PC-3 (cell line): ENCODE measurements around the gene MGLL. TPM values are rescaled to one million over a fixed set of nuclear protein-coding genes. Genes with fewer than 3 reads are reported as not detected.

Experiments
- ATAC-seq: fragments of 200-7000 bp; cut with Tn5 transposase; 2 replicates; pipeline ENCODE4 v1.9.1; 2020; ENCODE audit warnings: mild to moderate bottlenecking, moderate library complexity
- BruUV-seq: library from RNA; stranded (reverse); fragments of 400-500 nt; replicated peaks from 2 replicates; lab custom pipeline; 2021; lab: Mats Ljungman, UMichigan
- CTCF ChIA-PET: fragments of 300-600 bp; sonication (Branson Sonifier 250); formaldehyde crosslinking; loops from one replicate; lab custom pipeline; 2022; ENCODE audit warnings: antibody characterized with exemption; lab: Charles Lee
- POLR2A ChIA-PET: fragments of 300-600 bp; sonication (Branson Sonifier 250); formaldehyde crosslinking; loops from one replicate; lab custom pipeline; 2022; ENCODE audit warnings: antibody characterized with exemption; ENCODE audit not compliant: unreplicated experiment; lab: Charles Lee
- DNase-seq: peaks from one replicate; pipeline ENCODE4 v3.0.0-alpha.2; 2015
- H2AFZ ChIP-seq: fragments of 300-600 bp; sonication (generic); 2 replicates; pipeline ENCODE4 v1.6.0; 2016; ENCODE audit warnings: antibody characterized with exemption, low read length
- H3F3A ChIP-seq: fragments of 300-600 bp; sonication (generic); one replicate; pipeline ENCODE4 v1.6.0; 2017; ENCODE audit warnings: antibody characterized with exemption, low read length, control low read depth, mild to moderate bottlenecking; ENCODE audit not compliant: unreplicated experiment
- H3K27ac ChIP-seq: fragments of 300-600 bp; sonication (generic); 2 replicates; pipeline ENCODE4 v1.5.1; 2016; ENCODE audit warnings: mild to moderate bottlenecking, low read length
- H3K27me3 ChIP-seq: fragments of 300-600 bp; sonication (generic); 2 replicates; pipeline ENCODE4 v1.6.1; 2016; ENCODE audit warnings: low read length, mixed read lengths
- H3K36me3 ChIP-seq: fragments of 300-600 bp; sonication (generic); 2 replicates; pipeline ENCODE4 v1.6.1; 2016; ENCODE audit warnings: low read depth, mixed run types, low read length, mixed read lengths
- H3K4me1 ChIP-seq: fragments of 300-600 bp; sonication (generic); 2 replicates; pipeline ENCODE4 v1.5.1; 2016; ENCODE audit warnings: low read length; ENCODE audit not compliant: insufficient read depth
- H3K4me2 ChIP-seq: fragments of 300-600 bp; sonication (generic); 2 replicates; pipeline ENCODE4 v1.6.0; 2016; ENCODE audit warnings: low read length
- H3K4me3 ChIP-seq: fragments of 300-600 bp; sonication (generic); 2 replicates; pipeline ENCODE4 v1.5.1; 2016; ENCODE audit warnings: mild to moderate bottlenecking, low read length, mixed read lengths
- H3K79me2 ChIP-seq: fragments of 300-600 bp; sonication (generic); 2 replicates; pipeline ENCODE4 v1.6.1; 2017; ENCODE audit warnings: low read length, mixed read lengths
- H3K9ac ChIP-seq: fragments of 300-600 bp; sonication (generic); 2 replicates; pipeline ENCODE4 v1.6.0; 2016; ENCODE audit warnings: mild to moderate bottlenecking, low read length
- H3K9me2 ChIP-seq: fragments of 300-600 bp; sonication (generic); replicated peaks from 2 replicates; pipeline ENCODE4 v1.6.1; 2016; ENCODE audit warnings: mixed run types, low read length, mixed read lengths
- H3K9me3 ChIP-seq: fragments of 300-600 bp; sonication (generic); 2 replicates; pipeline ENCODE4 v1.6.1; 2016; ENCODE audit warnings: low read length, mixed read lengths
- H4K20me1 ChIP-seq: fragments of 300-600 bp; sonication (generic); 2 replicates; pipeline ENCODE4 v1.6.1; 2016; ENCODE audit warnings: low read length, mixed read lengths
- CTCF ChIP-seq: fragments of 300-600 bp; sonication (generic); conservative IDR thresholded peaks from 2 replicates; pipeline ENCODE4 v1.5.1; 2017; ENCODE audit warnings: antibody characterized with exemption, low read depth, mild to moderate bottlenecking, low read length
- EZH2 ChIP-seq: fragments of 300-600 bp; sonication (generic); IDR thresholded peaks from one replicate; pipeline ENCODE4 v1.6.1; 2017; ENCODE audit warnings: antibody characterized with exemption, mild to moderate bottlenecking, low read length; ENCODE audit not compliant: unreplicated experiment
- EZH2phosphoT487 ChIP-seq: fragments of 300-600 bp; sonication (generic); IDR thresholded peaks from 2 replicates; pipeline ENCODE4 v1.6.1; 2018; ENCODE audit warnings: mild to moderate bottlenecking, antibody characterized with exemption, low read length, borderline replicate concordance
- intact Hi-C: fragments of 100-400 bp; cut with micrococcal nuclease; formaldehyde crosslinking; loops from 2 replicates; pipeline ENCODE4 v1.9.0; 2023
- total RNA-seq: library from RNA; depleted of rRNA; stranded (reverse); fragments of >200 nt; gene quantifications from 2 replicates; pipeline ENCODE4 v1.2.3, GENCODE V29; 2014

The MGLL gene
- total RNA-seq, 1 experiment from 2014 or later, result 38.7 TPM

GRCh38 chr3:127827808-127828207 is 5.5 kb upstream of the MGLL start:
- H3K9ac ChIP-seq, result no peak overlapping the region
- no peak overlapping the region for H3K4me2 ChIP-seq
- intact Hi-C loops, result no loop called here
- BruUV-seq, result no TSS peak
- ChIA-PET POLR2A (no interaction called here), CTCF (no interaction called here)
- TF ChIP-seq EZH2, result no peak
- no peak for TF ChIP-seq EZH2phosphoT487
- no peak for TF ChIP-seq CTCF
- H3K9me3 ChIP-seq, result peaks cover 5% of the 10 kb centered on the region; the same call in 1 of the 2 replicates
- no peaks in the 10 kb centered on the region for H4K20me1 ChIP-seq
- H3K27ac ChIP-seq, result no peak overlapping the region
- no peaks in the 10 kb centered on the region for H3K9me2 ChIP-seq
- peaks cover under 1% of the 10 kb centered on the region; the same call in 1 of the 2 replicates for H3K79me2 ChIP-seq
- peaks cover 4% of the 10 kb centered on the region; the same call in 1 of the 2 replicates for H3K4me1 ChIP-seq
- no peaks in the 10 kb centered on the region; the same call in 1 of the 2 replicates for H3K36me3 ChIP-seq
- DNase-seq, result no peak
- no peak overlapping the region for H3K4me3 ChIP-seq
- ATAC-seq, result no peak
- no peaks in the 10 kb centered on the region for H3F3A ChIP-seq
- no peak overlapping the region for H2AFZ ChIP-seq
- no peaks in the 10 kb centered on the region for H3K27me3 ChIP-seq

- Histone ChIP-seq H3K9me2 (no peaks in the 10 kb centered on the region), H3K27ac (no peak overlapping the region), H3K36me3 (no peaks in the 10 kb centered on the region; the same call in 1 of the 2 replicates), H3K4me1 (peaks cover 21% of the 10 kb centered on the region), H3K79me2 (peaks cover 19% of the 10 kb centered on the region), H3K4me3 (no peak overlapping the region), H3K27me3 (no peaks in the 10 kb centered on the region), H2AFZ (no peak overlapping the region), H3K4me2 (no peak overlapping the region), H3K9ac (no peak overlapping the region), H3F3A (no peaks in the 10 kb centered on the region), H4K20me1 (no peaks in the 10 kb centered on the region), H3K9me3 (peaks cover 5% of the 10 kb centered on the region; the same call in 1 of the 2 replicates)
- TF ChIP-seq CTCF (no peak), EZH2 (no peak), EZH2phosphoT487 (no peak)
- intact Hi-C loops, result no loop called here
- DNase-seq, result no peak
- BruUV-seq, result no TSS peak
- ChIA-PET CTCF (no interaction called here), POLR2A (no interaction called here)
- no peak for ATAC-seq
These were observed 3.4 kb upstream of the MGLL start for GRCh38 chr3:127825756-127826155.

- Histone ChIP-seq H3K4me2 (no peak overlapping the region), H3K4me1 (peaks cover 35% of the 10 kb centered on the region), H3F3A (no peaks in the 10 kb centered on the region), H4K20me1 (no peaks in the 10 kb centered on the region), H3K9me2 (no peaks in the 10 kb centered on the region), H3K9me3 (no peaks in the 10 kb centered on the region), H3K4me3 (no peak overlapping the region), H3K27ac (no peak overlapping the region), H3K27me3 (no peaks in the 10 kb centered on the region), H3K9ac (no peak overlapping the region), H3K36me3 (no peaks in the 10 kb centered on the region), H3K79me2 (peaks cover 33% of the 10 kb centered on the region), H2AFZ (no peak overlapping the region)
- ChIA-PET POLR2A (no interaction called here), CTCF (no interaction called here)
- intact Hi-C loops, result loop anchor here (5.0 kb wide), 2 partner anchors 77 to 138 kb away; no protein-coding TSS in a partner anchor
- ATAC-seq (no peak), DNase-seq (no peak)
- TF ChIP-seq EZH2phosphoT487 (no peak), EZH2 (no peak), CTCF (no peak)
- no TSS peak for BruUV-seq
These were observed 2.0 kb upstream of the MGLL start for GRCh38 chr3:127824151-127824825.
